Measurements from ENCODE around the gene TMEM207.

The TMEM207 gene

DNA sequence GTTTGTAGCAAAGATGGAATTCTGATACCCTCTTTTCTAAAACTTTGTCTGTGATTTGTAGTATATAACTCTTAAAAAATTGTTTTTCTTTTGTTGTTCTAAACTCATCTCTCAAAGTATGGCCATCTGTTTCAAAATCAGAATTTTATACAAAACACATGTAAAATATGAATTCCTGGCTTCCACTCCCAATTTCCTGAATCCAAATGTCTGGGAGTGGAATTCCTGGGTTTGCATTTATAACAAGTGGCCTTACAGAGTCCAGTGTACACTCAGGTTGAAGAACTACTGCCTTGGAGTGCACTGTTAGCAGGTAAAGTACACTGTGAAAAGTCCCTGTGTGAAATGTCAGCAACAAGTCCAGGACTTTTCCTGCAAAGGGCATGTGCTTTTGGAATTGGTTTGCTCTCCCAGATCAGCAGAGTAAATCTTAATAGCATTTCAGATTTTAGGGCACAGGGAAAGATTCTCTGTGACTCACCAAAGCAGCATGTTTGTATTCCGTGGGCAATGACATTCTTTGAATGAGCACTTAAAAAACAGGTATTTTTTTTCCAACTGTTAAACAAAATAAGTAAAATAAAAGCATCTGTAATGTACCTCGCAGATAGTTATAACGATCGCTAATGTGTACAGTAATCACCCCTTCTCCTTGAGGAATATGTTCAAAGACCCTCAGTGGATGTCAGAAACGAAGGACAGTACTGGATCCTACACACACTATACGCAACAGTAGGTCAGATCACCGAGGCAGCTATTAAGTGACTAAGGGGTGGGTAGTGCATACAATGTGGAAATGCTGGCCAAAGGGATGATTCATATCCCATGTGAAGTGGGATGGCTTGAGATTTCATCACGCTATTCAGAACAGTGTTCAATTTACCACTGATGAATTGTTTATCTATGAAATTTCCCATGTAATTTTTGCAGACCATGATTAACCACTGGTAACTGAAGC is 63.7 kb downstream of the TMEM207 start:
- Histone ChIP-seq H3K27ac (ENCODE audit: low read length) (no peak overlapping the region), H3K9me3 (ENCODE audit: control insufficient read depth in 2 of 2, low read length in 2 of 2) (no peaks in the 10 kb centered on the region), H3K9ac (ENCODE audit: low read length in 2 of 2) (no peak overlapping the region), H3K36me3 (ENCODE audit: control insufficient read depth in 2 of 2, insufficient read depth in 2 of 2, low read length in 2 of 2) (no peaks in the 10 kb centered on the region), H3K4me1 (ENCODE audit: control insufficient read depth, insufficient read depth, low read length) (no peaks in the 10 kb centered on the region), H3K4me3 (ENCODE audit: low read length in 2 of 2) (no peak overlapping the region), H3K27me3 (ENCODE audit: control insufficient read depth in 1 of 2, insufficient read depth in 2 of 2, low read length in 2 of 2) (no peaks in the 10 kb centered on the region)

DNA sequence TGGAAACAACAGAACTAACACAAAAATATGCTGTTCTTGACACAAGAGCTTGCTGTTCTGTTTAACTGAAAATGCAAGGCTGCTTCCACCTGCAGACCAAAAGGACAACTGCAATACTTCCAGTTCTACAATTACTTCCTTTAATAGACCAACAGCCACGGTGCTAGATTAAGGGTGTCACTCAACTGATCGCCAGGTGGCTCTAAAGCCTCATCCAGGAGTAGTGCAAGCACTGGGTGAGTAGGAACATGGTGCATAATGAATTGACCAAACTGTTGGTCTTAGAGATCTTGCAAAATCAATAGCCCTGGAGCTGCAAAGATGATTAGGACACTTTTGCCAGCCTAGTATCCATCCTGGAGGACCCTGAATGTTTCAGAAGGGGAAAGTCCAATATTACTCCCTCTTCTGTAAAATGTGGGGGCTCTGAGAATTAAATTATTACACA is 65.4 kb downstream of the TMEM207 start:
- Histone ChIP-seq H3K9me3 (ENCODE audit: control insufficient read depth in 2 of 2, low read length in 2 of 2) (no peaks in the 10 kb centered on the region), H3K27me3 (ENCODE audit: control insufficient read depth in 1 of 2, insufficient read depth in 2 of 2, low read length in 2 of 2) (no peaks in the 10 kb centered on the region), H3K36me3 (ENCODE audit: control insufficient read depth in 2 of 2, insufficient read depth in 2 of 2, low read length in 2 of 2) (no peaks in the 10 kb centered on the region), H3K9ac (ENCODE audit: low read length in 2 of 2) (no peak overlapping the region), H3K27ac (ENCODE audit: low read length) (no peak overlapping the region), H3K4me1 (ENCODE audit: control insufficient read depth, insufficient read depth, low read length) (no peaks in the 10 kb centered on the region), H3K4me3 (ENCODE audit: low read length in 2 of 2) (no peak overlapping the region)

DNA sequence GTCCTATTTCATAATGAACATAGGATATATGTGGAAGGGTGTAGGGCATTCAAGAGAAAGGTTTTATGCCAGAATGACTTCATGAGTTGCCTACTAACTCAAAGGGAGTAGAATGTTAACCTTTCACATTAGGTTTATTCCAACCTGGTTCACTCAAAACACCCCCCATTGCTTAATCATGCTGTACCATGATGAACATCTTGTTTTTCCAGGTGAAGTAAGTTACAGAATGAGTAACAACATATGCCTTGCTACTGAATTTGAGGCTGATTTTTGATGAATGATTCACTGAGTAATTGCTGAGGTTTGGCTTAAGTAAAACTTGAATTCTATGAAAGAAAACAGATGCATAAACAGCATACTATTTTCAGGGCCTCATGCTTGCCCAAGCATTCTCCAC is 67.6 kb downstream of the TMEM207 start:
- H3K27ac ChIP-seq (ENCODE audit: low read length) = no peak overlapping the region
- no peak overlapping the region for H3K4me3 ChIP-seq (ENCODE audit: low read length in 2 of 2)
- H3K9me3 ChIP-seq (ENCODE audit: control insufficient read depth in 2 of 2, low read length in 2 of 2) = no peaks in the 10 kb centered on the region
- no peak overlapping the region for H3K9ac ChIP-seq (ENCODE audit: low read length in 2 of 2)
- no peaks in the 10 kb centered on the region for H3K4me1 ChIP-seq (ENCODE audit: control insufficient read depth, insufficient read depth, low read length)
- no peaks in the 10 kb centered on the region for H3K27me3 ChIP-seq (ENCODE audit: control insufficient read depth in 1 of 2, insufficient read depth in 2 of 2, low read length in 2 of 2)
- H3K36me3 ChIP-seq (ENCODE audit: control insufficient read depth in 2 of 2, insufficient read depth in 2 of 2, low read length in 2 of 2) = no peaks in the 10 kb centered on the region

DNA sequence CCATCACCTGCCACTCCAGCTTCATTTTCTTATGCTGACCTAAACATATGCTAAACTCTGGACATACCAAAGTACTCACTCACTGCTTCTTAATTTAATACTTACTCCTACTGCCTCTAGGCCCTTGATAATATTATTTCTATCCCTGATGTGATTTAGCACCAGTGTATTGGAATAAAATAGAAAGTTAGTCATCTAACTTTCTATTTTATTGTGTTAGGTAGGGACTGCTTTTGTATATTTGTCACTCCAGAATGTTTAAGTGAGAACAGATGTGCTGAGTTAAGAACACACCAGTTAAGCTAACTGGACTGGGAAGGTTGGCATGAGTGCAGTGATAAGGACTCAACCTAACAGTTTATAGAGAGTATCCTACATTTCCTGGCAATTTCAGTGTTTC is 68.3 kb downstream of the TMEM207 start:
- Histone ChIP-seq H3K9me3 (ENCODE audit: control insufficient read depth in 2 of 2, low read length in 2 of 2) (no peaks in the 10 kb centered on the region), H3K27me3 (ENCODE audit: control insufficient read depth in 1 of 2, insufficient read depth in 2 of 2, low read length in 2 of 2) (no peaks in the 10 kb centered on the region), H3K4me3 (ENCODE audit: low read length in 2 of 2) (no peak overlapping the region), H3K4me1 (ENCODE audit: control insufficient read depth, insufficient read depth, low read length) (no peaks in the 10 kb centered on the region), H3K36me3 (ENCODE audit: control insufficient read depth in 2 of 2, insufficient read depth in 2 of 2, low read length in 2 of 2) (no peaks in the 10 kb centered on the region), H3K9ac (ENCODE audit: low read length in 2 of 2) (no peak overlapping the region), H3K27ac (ENCODE audit: low read length) (no peak overlapping the region)

DNA sequence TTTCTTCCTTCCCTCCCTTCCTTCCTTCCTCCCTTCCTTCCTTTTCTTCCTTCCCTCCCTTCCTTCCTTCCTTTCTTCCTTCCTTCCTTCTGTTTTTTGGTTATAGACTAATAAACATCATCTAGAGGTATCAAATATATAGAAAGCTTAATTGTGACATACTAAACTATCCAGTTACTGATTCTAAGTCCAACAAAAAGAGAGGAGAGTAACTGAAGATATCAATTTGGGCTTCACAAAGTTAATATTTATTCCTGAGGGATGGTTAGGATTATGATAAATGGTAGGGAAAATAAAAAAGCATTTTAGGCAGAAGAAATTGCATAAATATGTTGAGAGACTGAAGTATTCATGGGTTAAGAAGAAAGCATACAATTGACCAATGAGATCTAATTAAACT is 69.5 kb downstream of the TMEM207 start:
- Histone ChIP-seq H3K9ac (ENCODE audit: low read length in 2 of 2) (no peak overlapping the region), H3K9me3 (ENCODE audit: control insufficient read depth in 2 of 2, low read length in 2 of 2) (no peaks in the 10 kb centered on the region), H3K27me3 (ENCODE audit: control insufficient read depth in 1 of 2, insufficient read depth in 2 of 2, low read length in 2 of 2) (no peaks in the 10 kb centered on the region), H3K4me1 (ENCODE audit: control insufficient read depth, insufficient read depth, low read length) (no peaks in the 10 kb centered on the region), H3K36me3 (ENCODE audit: control insufficient read depth in 2 of 2, insufficient read depth in 2 of 2, low read length in 2 of 2) (no peaks in the 10 kb centered on the region), H3K27ac (ENCODE audit: low read length) (no peak overlapping the region), H3K4me3 (ENCODE audit: low read length in 2 of 2) (no peak overlapping the region)
